ENCODE results near the gene ENAH.

The ENAH gene

DNA sequence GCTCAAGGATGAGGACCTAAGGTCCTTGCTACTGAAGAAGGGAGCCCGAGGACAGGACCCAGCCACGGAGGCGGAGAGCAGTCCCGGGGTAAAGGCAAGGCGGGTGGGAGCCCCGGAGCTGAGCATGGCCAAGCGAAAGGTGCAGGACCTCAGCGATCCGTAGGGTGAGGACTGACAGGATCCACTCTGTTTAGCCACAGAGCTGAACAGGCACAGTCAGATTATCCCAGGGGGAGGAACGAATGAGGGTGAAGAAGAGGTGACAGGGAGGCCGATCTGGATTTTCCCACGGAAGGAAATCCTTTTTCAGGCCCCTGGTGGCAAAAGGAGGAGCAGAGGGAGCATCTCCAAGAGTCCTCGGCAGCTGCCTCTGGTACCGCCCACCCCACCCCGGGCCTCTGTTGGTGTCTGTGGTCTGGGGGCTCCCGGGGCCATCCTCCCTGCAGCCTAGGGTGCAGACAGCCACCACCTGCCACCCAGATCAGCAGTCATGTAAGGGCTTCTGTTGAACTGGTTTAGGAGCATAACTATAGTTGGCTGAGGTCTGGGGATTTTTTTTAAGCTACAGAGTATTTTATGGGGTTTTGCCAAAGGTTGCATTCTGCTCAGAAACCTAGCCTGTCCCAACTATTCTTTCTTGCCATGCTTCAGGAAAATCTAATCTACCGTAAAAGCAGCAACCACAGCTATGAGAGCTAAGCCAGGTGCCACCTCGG lies 192.7 kb downstream of the ENAH start:
- intact Hi-C loops (cut with DNase I): no loop called here
- no peak for DNase-seq

- DNase-seq: no peak
- intact Hi-C loops (cut with DNase I): no loop called here
Measured at GRCh38 chr1:225458222-225458631, 194.7 kb downstream of the ENAH start.

DNA sequence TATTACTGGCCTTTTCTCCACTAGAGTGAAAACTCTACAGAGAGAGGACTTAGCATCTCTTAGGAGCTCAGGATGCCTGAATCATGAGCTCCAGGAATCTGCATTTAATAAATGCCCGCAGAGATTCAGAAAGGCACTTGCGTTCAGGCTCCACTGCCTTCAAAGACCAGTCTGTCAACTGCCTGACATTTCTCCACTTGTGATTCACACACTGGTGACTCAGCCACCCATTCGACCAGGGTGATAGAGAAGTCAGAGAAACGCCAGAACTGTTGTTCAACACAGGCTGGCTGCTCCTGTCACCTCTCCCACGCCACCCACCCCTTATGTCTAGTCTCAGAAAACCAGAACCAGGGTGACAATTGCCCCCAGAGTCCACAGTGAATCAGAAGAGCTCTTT lies 198.2 kb downstream of the ENAH start:
- intact Hi-C loops (cut with DNase I): no loop called here
- DNase-seq: peak in 18 of 42 donors; percentile 25 to 81 (median 48)

- intact Hi-C loops (cut with DNase I): no loop called here
- DNase-seq: no peak
Measured at GRCh38 chr1:225453797-225454648, 198.9 kb downstream of the ENAH start.

GRCh38 chr1:225451840-225452515 lies 200.9 kb downstream of the ENAH start:
- no peak for DNase-seq
- intact Hi-C loops (cut with DNase I): no loop called here

DNA sequence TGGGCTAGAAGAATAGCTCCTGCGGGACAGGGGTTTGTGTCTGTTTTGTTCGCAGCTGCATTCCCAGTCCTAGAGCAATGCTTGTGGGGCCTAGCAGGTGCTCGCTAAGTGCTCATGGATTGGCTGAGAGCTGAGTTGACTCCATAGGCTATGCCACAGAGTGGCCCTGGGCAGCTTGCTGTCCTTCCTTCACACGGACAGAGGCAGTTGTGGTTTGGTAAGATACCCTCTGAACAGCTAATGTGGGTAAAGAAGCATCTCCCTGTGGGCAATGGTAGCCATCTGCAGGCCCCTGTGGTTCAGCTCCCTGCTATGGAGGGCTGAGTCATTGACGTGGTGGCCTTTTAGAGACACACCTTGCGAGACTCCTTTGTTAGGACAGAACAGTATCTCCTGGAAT lies 201.6 kb downstream of the ENAH start:
- DNase-seq: no peak
- intact Hi-C loops (cut with DNase I): no loop called here

- intact Hi-C loops (cut with DNase I): no loop called here
- no peak for DNase-seq
Measured at GRCh38 chr1:225450491-225451191, 202.3 kb downstream of the ENAH start.

DNA sequence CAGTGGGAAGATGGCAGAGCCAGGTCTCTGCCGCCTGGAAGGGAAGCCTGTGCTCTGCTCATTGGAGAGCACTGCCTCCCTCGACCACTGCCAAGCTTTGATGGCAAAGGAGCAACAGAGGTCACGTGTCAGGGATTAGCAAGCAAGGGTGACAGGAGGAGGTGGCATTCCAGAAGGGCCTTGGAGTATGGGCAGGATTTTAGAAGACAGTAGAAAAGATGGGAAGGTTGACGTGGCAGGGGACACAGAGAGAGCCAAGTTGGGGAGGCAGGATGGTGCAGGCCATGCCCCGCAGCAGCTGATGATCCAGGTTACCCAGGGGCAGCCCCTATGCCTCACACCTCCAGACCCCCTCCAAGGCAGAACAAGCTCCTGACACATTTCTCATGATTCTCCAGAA lies 203.1 kb downstream of the ENAH start:
- no peak for DNase-seq
- intact Hi-C loops (cut with DNase I): no loop called here

DNA sequence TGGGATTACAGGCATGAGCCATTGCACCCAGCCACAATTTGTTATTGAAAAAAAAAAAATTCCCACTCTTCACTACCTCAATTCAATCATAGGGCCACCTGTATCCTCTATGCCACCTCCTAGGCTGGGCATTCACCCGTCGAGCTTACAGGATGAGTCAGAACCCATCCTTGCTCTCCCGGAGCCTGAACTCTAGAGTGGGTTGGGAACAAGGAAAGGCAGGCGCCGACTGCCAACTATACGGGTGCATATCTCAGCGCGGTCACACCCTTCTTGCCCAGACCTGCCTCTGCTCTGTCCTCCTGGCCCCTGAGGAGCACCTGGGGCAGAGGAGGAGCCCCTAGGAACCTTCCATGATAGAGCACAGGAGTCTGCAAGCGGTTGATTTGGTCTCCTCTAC lies 203.7 kb downstream of the ENAH start:
- intact Hi-C loops (cut with DNase I): no loop called here
- no peak for DNase-seq

DNA sequence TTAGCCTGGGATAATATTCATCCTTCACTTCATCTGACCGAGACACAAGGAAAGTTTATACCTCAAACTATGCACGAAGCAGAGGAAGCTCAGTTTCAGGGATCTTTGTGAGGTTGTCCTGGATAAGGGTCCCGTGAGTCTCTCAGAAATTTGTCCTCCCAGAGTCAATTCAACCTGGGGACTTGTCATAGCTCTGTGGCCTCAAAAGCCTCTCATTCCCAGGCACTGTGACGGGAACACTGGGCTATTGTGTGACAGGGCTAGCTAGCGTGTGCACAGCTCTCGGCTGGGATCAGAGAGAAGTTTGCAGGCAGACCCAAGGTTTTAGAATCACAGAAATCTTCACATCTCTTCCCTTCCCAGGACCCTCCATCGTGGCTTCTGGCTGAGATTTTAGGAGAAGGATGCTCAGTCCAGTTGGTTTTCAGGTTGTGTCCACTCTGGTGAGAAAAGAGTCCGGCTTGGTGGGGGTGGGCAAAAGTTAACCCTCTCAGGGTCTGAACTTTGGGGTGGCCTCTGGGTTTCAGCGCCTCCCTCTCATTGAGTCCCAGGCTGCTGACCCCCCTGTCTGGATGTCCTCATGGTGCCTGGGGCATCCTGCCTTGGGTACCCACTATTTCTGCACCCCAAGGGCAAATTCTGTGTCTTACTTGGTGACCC lies 204.6 kb downstream of the ENAH start:
- peak in 39 of 42 donors; percentile 33 to 83 (median 62) for DNase-seq
- intact Hi-C loops (cut with DNase I): no loop called here

DNA sequence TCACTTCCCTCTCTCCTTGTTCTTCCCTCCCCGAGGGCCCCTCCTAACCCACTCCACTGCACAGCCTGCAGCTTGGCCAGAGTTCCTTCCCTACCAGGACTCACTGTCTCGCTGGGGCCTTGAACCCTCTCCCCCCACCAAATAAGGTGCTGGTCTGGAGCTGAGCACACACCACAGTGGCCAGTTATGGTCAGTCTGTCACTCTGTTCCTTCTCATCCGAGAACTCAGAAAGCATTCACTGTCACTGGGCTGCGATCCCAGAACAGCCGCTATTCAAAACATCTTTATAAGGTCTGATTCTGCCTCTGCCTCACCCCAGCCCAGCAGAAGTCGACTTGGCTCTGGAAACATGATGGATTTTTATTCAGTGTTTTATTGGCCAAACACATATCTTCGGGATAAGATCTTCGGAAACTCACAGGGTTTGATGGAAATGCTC lies 205.3 kb downstream of the ENAH start:
- DNase-seq: peak in 39 of 42 donors; percentile 19 to 81 (median 63)
- intact Hi-C loops (cut with DNase I): no loop called here

- intact Hi-C loops (cut with DNase I): no loop called here
- peak in 1 of 42 donors; percentile 38 for DNase-seq
Measured at GRCh38 chr1:225446981-225447615, 205.8 kb downstream of the ENAH start.

DNA sequence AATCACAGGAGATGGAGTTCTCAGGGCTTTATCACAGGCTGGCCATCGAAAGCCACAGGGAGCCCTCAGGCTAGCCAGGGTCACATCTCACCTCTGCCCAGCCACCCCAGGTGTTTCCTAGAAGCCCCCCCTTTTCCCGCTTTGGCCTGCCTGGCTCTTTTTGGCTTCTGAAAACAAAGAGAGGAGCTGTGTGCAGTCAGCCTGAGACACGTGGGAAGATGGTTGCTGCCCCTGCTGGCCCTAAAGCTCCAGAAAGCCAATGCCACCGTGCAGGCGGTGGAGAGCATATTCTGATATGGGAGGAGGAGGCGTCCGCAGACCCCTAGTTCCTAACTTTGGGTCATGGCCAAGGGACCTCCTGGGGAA lies 206.3 kb downstream of the ENAH start:
- peak in 3 of 42 donors; percentile 22 to 36 (median 35) for DNase-seq
- intact Hi-C loops (cut with DNase I): no loop called here

GRCh38 chr1:225445639-225446594 lies 207.0 kb downstream of the ENAH start:
- intact Hi-C loops (cut with DNase I): no loop called here
- DNase-seq: peak in 2 of 42 donors; percentile 20 to 23

GRCh38 chr1:225442123-225442505 lies 210.8 kb downstream of the ENAH start:
- intact Hi-C loops (cut with DNase I): no loop called here
- DNase-seq: peak in 1 of 42 donors; percentile 5

GRCh38 chr1:225441314-225442122 lies 211.4 kb downstream of the ENAH start:
- intact Hi-C loops (cut with DNase I): no loop called here
- peak in 1 of 42 donors; percentile 25 for DNase-seq

Measured in head of caudate nucleus (tissue), 42 donors.